Left ventricle myocardium inferior (tissue), 1 donor: ENCODE data around the gene KDM1B. TPM values are rescaled to one million over a fixed set of nuclear protein-coding genes. Genes with fewer than 3 reads are reported as not detected.

Source experiments
- DNase-seq: peaks from one replicate; pipeline ENCODE4 v3.0.0-alpha.2; 2020
- H3K27ac ChIP-seq: fragments of 200-600 bp; replicated peaks from 2 replicates; pipeline ENCODE4 v1.8.0; 2021
- H3K27me3 ChIP-seq: fragments of 200-600 bp; 2 replicates; pipeline ENCODE4 v1.8.0; 2021; ENCODE audit warnings: low read depth
- H3K36me3 ChIP-seq: fragments of 200-600 bp; 2 replicates; pipeline ENCODE4 v1.8.0; 2021
- H3K4me1 ChIP-seq: fragments of 200-600 bp; 2 replicates; pipeline ENCODE4 v1.8.0; 2021
- H3K4me3 ChIP-seq: fragments of 200-600 bp; 2 replicates; pipeline ENCODE4 v1.8.0; 2021; ENCODE audit warnings: mild to moderate bottlenecking, moderate library complexity
- H3K9me3 ChIP-seq: fragments of 200-600 bp; replicated peaks from 2 replicates; pipeline ENCODE4 v1.8.0; 2021
- intact Hi-C: fragments of 100-400 bp; cut with micrococcal nuclease; formaldehyde crosslinking; loops from one replicate; pipeline ENCODE4 v1.11.0; 2022
- total RNA-seq: library from RNA; stranded (reverse); fragmentation: NEBNext Ultra II Directional; extraction: Animal tissue kit (Norgen Biotek cat#: 25700); gene quantifications from one replicate; pipeline ENCODE4 v1.2.1, GENCODE V29; 2021
- TF ChIP-seq, protein P1 (sequence below): fragments of 200-600 bp; IDR thresholded peaks from 2 replicates; pipeline ENCODE4 v1.8.0; 2021; ENCODE audit warnings: antibody characterized with exemption, mild to moderate bottlenecking, borderline replicate concordance
- donor health status: DM: no; HTN: yes; CAD: no; lungs with severe emphysema.

The KDM1B gene
- total RNA-seq, 1 donor from 2014 or later, result 14.3 TPM

- no peak for DNase-seq
- Histone ChIP-seq H3K27me3 (no peaks in the 10 kb centered on the region), H3K4me3 (no peak overlapping the region), H3K4me1 (no peaks in the 10 kb centered on the region), H3K27ac (no peak overlapping the region), H3K9me3 (no peaks in the 10 kb centered on the region), H3K36me3 (peaks cover 56% of the 10 kb centered on the region)
- TF ChIP-seq, protein P1, sequence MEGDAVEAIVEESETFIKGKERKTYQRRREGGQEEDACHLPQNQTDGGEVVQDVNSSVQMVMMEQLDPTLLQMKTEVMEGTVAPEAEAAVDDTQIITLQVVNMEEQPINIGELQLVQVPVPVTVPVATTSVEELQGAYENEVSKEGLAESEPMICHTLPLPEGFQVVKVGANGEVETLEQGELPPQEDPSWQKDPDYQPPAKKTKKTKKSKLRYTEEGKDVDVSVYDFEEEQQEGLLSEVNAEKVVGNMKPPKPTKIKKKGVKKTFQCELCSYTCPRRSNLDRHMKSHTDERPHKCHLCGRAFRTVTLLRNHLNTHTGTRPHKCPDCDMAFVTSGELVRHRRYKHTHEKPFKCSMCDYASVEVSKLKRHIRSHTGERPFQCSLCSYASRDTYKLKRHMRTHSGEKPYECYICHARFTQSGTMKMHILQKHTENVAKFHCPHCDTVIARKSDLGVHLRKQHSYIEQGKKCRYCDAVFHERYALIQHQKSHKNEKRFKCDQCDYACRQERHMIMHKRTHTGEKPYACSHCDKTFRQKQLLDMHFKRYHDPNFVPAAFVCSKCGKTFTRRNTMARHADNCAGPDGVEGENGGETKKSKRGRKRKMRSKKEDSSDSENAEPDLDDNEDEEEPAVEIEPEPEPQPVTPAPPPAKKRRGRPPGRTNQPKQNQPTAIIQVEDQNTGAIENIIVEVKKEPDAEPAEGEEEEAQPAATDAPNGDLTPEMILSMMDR, result no peak
- intact Hi-C loops, result no loop called here
Observed at GRCh38 chr6:18213439-18213838, 58.2 kb downstream of the KDM1B start.

DNA sequence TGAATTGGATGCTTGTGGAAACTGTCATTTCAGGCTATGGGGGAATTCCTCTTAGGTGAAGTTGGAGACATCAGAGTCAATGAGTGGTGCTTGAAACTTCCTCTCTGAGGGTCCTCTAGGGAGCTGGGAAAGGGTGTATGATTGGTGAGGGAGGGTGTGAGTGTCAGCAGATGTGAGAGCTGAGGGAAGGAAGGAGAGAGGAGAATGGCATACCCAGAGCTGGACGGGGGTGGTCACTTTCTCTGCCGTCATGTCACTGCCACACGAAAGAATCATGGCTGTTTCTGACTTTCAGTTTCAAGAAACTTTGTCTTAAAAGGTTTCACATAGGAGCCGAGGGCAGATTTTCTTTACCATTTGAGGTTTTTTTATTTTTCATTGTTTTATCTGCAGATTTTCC is 58.8 kb downstream of the KDM1B start:
- Histone ChIP-seq H3K27ac (no peak overlapping the region), H3K36me3 (peaks cover 57% of the 10 kb centered on the region), H3K4me3 (no peak overlapping the region), H3K9me3 (no peaks in the 10 kb centered on the region), H3K27me3 (no peaks in the 10 kb centered on the region), H3K4me1 (peaks cover under 1% of the 10 kb centered on the region)
- TF ChIP-seq, protein P1, result no peak
- intact Hi-C loops, result no loop called here
- no peak for DNase-seq

- DNase-seq, result no peak
- Histone ChIP-seq H3K27ac (no peak overlapping the region), H3K9me3 (no peaks in the 10 kb centered on the region), H3K4me3 (no peak overlapping the region), H3K27me3 (no peaks in the 10 kb centered on the region), H3K4me1 (peaks cover 12% of the 10 kb centered on the region), H3K36me3 (peaks cover 51% of the 10 kb centered on the region)
- TF ChIP-seq, protein P1, result no peak
- intact Hi-C loops, result no loop called here
Observed at GRCh38 chr6:18215436-18215835, 60.2 kb downstream of the KDM1B start.

GRCh38 chr6:18216411-18216810 is 61.2 kb downstream of the KDM1B start:
- TF ChIP-seq, protein P1, result no peak
- peaks cover 58% of the 10 kb centered on the region for H3K36me3 ChIP-seq
- no peaks in the 10 kb centered on the region for H3K27me3 ChIP-seq
- H3K4me1 ChIP-seq, result peaks cover 12% of the 10 kb centered on the region
- no peak for DNase-seq
- H3K27ac ChIP-seq, result no peak overlapping the region
- intact Hi-C loops, result no loop called here
- no peak overlapping the region for H3K4me3 ChIP-seq
- no peaks in the 10 kb centered on the region for H3K9me3 ChIP-seq

DNA sequence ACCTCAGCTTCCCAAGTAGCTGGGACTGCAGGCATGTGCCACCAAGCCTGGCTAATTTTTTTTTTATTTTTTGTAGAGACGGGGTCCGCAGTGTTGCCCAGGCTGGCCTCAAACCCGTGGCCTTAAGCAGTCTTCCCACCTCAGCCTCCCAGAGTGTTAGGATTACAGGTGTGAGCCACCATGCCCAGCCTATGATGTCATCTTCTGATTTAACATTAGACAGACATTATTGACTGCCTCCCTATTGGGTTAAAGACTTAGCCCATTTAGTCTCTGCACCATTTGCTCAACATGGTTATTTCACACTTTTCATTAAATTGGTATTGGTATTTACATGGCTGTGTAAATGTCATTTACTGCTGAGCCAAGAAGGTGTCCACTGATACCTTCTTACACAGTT is 63.0 kb downstream of the KDM1B start:
- H3K9me3 ChIP-seq, result no peaks in the 10 kb centered on the region
- H3K27me3 ChIP-seq, result no peaks in the 10 kb centered on the region
- DNase-seq, result no peak
- H3K4me3 ChIP-seq, result no peak overlapping the region
- TF ChIP-seq, protein P1, result no peak
- peaks cover 65% of the 10 kb centered on the region for H3K36me3 ChIP-seq
- intact Hi-C loops, result no loop called here
- H3K4me1 ChIP-seq, result peaks cover 12% of the 10 kb centered on the region
- H3K27ac ChIP-seq, result no peak overlapping the region

GRCh38 chr6:18219591-18219990 is 64.4 kb downstream of the KDM1B start:
- TF ChIP-seq, protein P1, result no peak
- H3K36me3 ChIP-seq, result peaks cover 63% of the 10 kb centered on the region
- peak overlapping the region; percentile 41 for H3K27ac ChIP-seq
- intact Hi-C loops, result no loop called here
- H3K4me1 ChIP-seq, result peaks cover 12% of the 10 kb centered on the region
- H3K9me3 ChIP-seq, result no peaks in the 10 kb centered on the region
- DNase-seq, result no peak
- no peaks in the 10 kb centered on the region for H3K27me3 ChIP-seq
- H3K4me3 ChIP-seq, result no peak overlapping the region
